Naive thymus-derived CD4-positive, alpha-beta T cell (primary cell): ENCODE data around the gene BTLA. TPM values are rescaled to one million over a fixed set of nuclear protein-coding genes. Genes with fewer than 3 reads are reported as not detected.
A peak's percentile ranks its signal among the peaks of the same experiment; 100 is the strongest.
"Not testable (repeated sequence)": the region's sequence is repeated elsewhere in the genome, so short reads cannot be mapped to it uniquely, and the experiment has no call there.

Experiments
- ATAC-seq: fragments of 150-1000 bp; cut with Tn5 transposase; 2 replicates; pipeline ENCODE4 v1.10.0; 2021; ENCODE audit warnings: mild to moderate bottlenecking, moderate library complexity
- CTCF ChIA-PET: fragments of 350-600 bp; sonication (Branson Sonifier 250); formaldehyde crosslinking; loops from one replicate; lab custom pipeline; 2021; ENCODE audit warnings: antibody characterized with exemption; lab: Charles Lee
- POLR2A ChIA-PET: fragments of 350-600 bp; sonication (Branson Sonifier 250); formaldehyde crosslinking; loops from one replicate; lab custom pipeline; 2021; ENCODE audit warnings: antibody characterized with exemption, inconsistent platforms; lab: Charles Lee
- DNase-seq, 9 donors: peaks; one replicate each; pipeline versions ENCODE4 v3.0.0 to v3.0.0-alpha.2; 2020 to 2022; ENCODE audit warnings: mixed read lengths in 1 of 9
- H3K27ac ChIP-seq: one replicate; pipeline ENCODE4 v1.7.0; 2013; ENCODE audit warnings: mild to moderate bottlenecking, low read depth, low read length, moderate library complexity
- H3K27me3 ChIP-seq, 2 donors: one replicate each; pipeline ENCODE4 v1.7.0; 2013; ENCODE audit warnings: low read length in 2 of 2, mild to moderate bottlenecking in 2 of 2, moderate library complexity in 2 of 2; ENCODE audit not compliant: control insufficient read depth in 2 of 2, insufficient read depth in 2 of 2
- H3K36me3 ChIP-seq, 3 experiments: 1 replicate in 2 of 3; 2 replicates in 1 of 3; pipeline ENCODE4 v1.7.0; 2013; ENCODE audit warnings: low read length in 3 of 3, mild to moderate bottlenecking in 3 of 3, moderate library complexity in 1 of 3; ENCODE audit not compliant: insufficient read depth in 3 of 3, control insufficient read depth in 2 of 3
- H3K4me1 ChIP-seq, 2 donors: one replicate each; pipeline ENCODE4 v1.7.0; 2013; ENCODE audit warnings: low read length in 2 of 2, mild to moderate bottlenecking in 2 of 2, moderate library complexity in 1 of 2; ENCODE audit not compliant: control insufficient read depth in 2 of 2, insufficient read depth in 2 of 2
- H3K4me3 ChIP-seq: 2 replicates; pipeline ENCODE4 v1.7.0; 2013; ENCODE audit warnings: mild to moderate bottlenecking, low read length
- H3K9me3 ChIP-seq, 3 experiments: 1 replicate in 2 of 3; 2 replicates in 1 of 3; pipeline ENCODE4 v1.7.0; 2013; ENCODE audit warnings: low read length in 3 of 3; ENCODE audit not compliant: control insufficient read depth in 2 of 3
- H3K27ac Mint-ChIP-seq, 9 donors: one replicate each; pipeline ENCODE4 v1.8.0; 2020 to 2022; ENCODE audit warnings: mixed read lengths in 9 of 9, mild to moderate bottlenecking in 8 of 9, moderate library complexity in 5 of 9, inconsistent platforms in 2 of 9
- H3K27me3 Mint-ChIP-seq, 5 donors: one replicate each; pipeline ENCODE4 v1.8.0; 2021 to 2022; ENCODE audit warnings: mixed read lengths in 5 of 5, mild to moderate bottlenecking in 1 of 5
- H3K36me3 Mint-ChIP-seq, 5 donors: one replicate each; pipeline ENCODE4 v1.8.0; 2020 to 2022; ENCODE audit warnings: mixed read lengths in 5 of 5, mild to moderate bottlenecking in 3 of 5, inconsistent platforms in 1 of 5
- H3K4me1 Mint-ChIP-seq, 7 donors: one replicate each; pipeline ENCODE4 v1.8.0; 2020 to 2022; ENCODE audit warnings: mixed read lengths in 7 of 7, mild to moderate bottlenecking in 3 of 7, inconsistent platforms in 1 of 7
- H3K4me3 Mint-ChIP-seq, 10 donors: one replicate each; pipeline ENCODE4 v1.8.0; 2020 to 2022; ENCODE audit warnings: mild to moderate bottlenecking in 10 of 10, mixed read lengths in 10 of 10, moderate library complexity in 6 of 10, inconsistent platforms in 2 of 10
- H3K9me3 Mint-ChIP-seq, 11 donors: one replicate each; pipeline ENCODE4 v1.8.0; 2020 to 2022; ENCODE audit warnings: mixed read lengths in 11 of 11, mild to moderate bottlenecking in 4 of 11, inconsistent platforms in 1 of 11, moderate library complexity in 1 of 11
- intact Hi-C, 2 donors: fragments of 100-400 bp; cut with micrococcal nuclease; formaldehyde crosslinking; loops; one replicate each; pipeline ENCODE4 v1.15.1; 2023
- polyA plus RNA-seq, 2 donors: library from polyadenylated mRNA; unstranded; fragments of 300-500 nt; fragmentation: Illumina TruSeq; gene quantifications; one replicate each; pipeline ENCODE4 v1.2.3, GENCODE V29; 2021
- total RNA-seq, 6 experiments: library from RNA in 5 of 6; stranded (reverse) in 5 of 6; gene quantifications; 1 replicate in 5 of 6; 2 replicates in 1 of 6; pipeline ENCODE4 v1.2.3 and lab custom pipeline; 2021 to 2026

The BTLA gene
- total and polyA plus RNA-seq, 7 experiments from 2014 or later = 13.3 to 29.5 (median 18.5) TPM

DNA sequence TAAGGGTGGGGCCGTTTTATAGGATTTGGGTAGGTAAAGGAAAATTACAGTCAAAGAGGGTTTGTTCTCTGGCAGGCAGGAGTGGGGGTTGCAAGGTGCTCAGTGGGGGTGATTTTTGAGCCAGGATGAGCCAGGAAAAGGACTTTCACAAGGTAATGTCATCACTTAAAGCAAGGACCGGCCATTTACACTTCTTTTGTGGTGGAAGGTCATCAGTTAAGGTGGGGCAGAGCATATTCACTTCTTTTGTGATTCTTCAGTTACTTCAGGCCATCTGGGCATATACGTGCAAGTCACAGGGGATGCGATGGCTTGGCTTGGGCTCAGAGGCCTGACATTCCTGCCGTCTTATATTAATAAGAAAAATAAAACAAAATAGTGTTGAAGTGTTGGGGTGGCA lies 80.7 kb downstream of the BTLA start:
- H3K9me3 Mint-ChIP-seq, H3K4me1 ChIP-seq, H3K9me3 ChIP-seq, ATAC-seq, H3K4me1 Mint-ChIP-seq, H3K36me3 Mint-ChIP-seq, POLR2A ChIA-PET, H3K4me3 ChIP-seq, CTCF ChIA-PET, H3K27me3 ChIP-seq, intact Hi-C loops, DNase-seq, H3K4me3 Mint-ChIP-seq, H3K27me3 Mint-ChIP-seq, H3K36me3 ChIP-seq, H3K27ac Mint-ChIP-seq, H3K27ac ChIP-seq: not testable (repeated sequence)

GRCh38 chr3:112417696-112418318 lies 81.5 kb downstream of the BTLA start:
- H3K4me1 Mint-ChIP-seq = peaks cover 4 to 8% (median 5%) of the 10 kb centered on the region in 7 donors
- DNase-seq (no peak), ATAC-seq (no peak)
- POLR2A ChIA-PET = no interaction called here
- peaks cover 0 to 3% (median 0%) of the 10 kb centered on the region in 5 donors for H3K27me3 Mint-ChIP-seq
- Histone ChIP-seq H3K4me1 (no peaks in the 10 kb centered on the region), H3K9me3 (no peaks in the 10 kb centered on the region), H3K4me3 (no peak overlapping the region), H3K27me3 (no peaks in the 10 kb centered on the region), H3K36me3 (no peaks in the 10 kb centered on the region), H3K27ac (no peak overlapping the region)
- H3K36me3 Mint-ChIP-seq = peaks cover 0 to 2% (median 0%) of the 10 kb centered on the region in 5 donors
- CTCF ChIA-PET = no interaction called here
- peaks cover 0 to 4% (median 0%) of the 10 kb centered on the region in 11 donors for H3K9me3 Mint-ChIP-seq
- intact Hi-C loops = no loop called here
- H3K27ac Mint-ChIP-seq = no peak overlapping the region
- peak overlapping the region in 1 of 10 donors; percentile 48 for H3K4me3 Mint-ChIP-seq

GRCh38 chr3:112416391-112417212 lies 82.7 kb downstream of the BTLA start:
- ATAC-seq (no peak), DNase-seq (no peak)
- Mint-ChIP-seq H3K9me3 (peaks cover 0 to 4% (median 0%) of the 10 kb centered on the region in 11 donors), H3K27ac (no peak overlapping the region), H3K4me1 (peaks cover 6 to 11% (median 10%) of the 10 kb centered on the region in 7 donors), H3K36me3 (peaks cover 0 to 5% (median 0%) of the 10 kb centered on the region in 5 donors), H3K27me3 (peaks cover 0 to 2% (median 0%) of the 10 kb centered on the region in 5 donors), H3K4me3 (no peak overlapping the region)
- ChIA-PET CTCF (no interaction called here), POLR2A (interaction anchor here (0.7 to 0.8 kb wide), 2 partner anchors 12 to 327 kb away, joined by 3 read pairs; no protein-coding TSS in a partner anchor)
- Histone ChIP-seq H3K36me3 (no peaks in the 10 kb centered on the region), H3K27me3 (no peaks in the 10 kb centered on the region), H3K9me3 (no peaks in the 10 kb centered on the region), H3K4me3 (no peak overlapping the region), H3K27ac (no peak overlapping the region), H3K4me1 (no peaks in the 10 kb centered on the region)
- intact Hi-C loops = no loop called here

DNA sequence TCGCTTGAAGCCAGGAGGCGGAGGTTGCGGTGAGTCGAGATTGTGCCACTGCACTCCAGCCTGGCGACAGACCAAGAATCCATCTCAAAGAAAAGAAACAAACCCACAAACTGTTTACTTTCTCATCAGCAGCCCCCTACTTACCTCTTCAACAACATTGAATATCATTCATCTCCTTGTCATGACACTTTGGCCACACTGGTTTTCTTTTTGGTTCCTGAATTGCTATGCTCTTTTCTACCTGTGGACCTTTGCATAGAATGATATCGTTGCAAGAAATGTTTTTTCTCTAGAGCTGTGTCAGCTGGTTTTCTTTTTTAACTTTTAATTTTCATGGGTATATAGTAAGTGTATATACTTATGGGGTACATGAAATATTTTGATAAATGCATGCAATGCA lies 83.9 kb downstream of the BTLA start:
- Mint-ChIP-seq H3K36me3 (peaks cover 0 to 5% (median 0%) of the 10 kb centered on the region in 5 donors), H3K9me3 (peaks cover 0 to 4% (median 0%) of the 10 kb centered on the region in 11 donors), H3K4me3 (no peak overlapping the region), H3K27me3 (peaks cover 0 to 2% (median 0%) of the 10 kb centered on the region in 5 donors), H3K27ac (no peak overlapping the region), H3K4me1 (peaks cover 6 to 15% (median 11%) of the 10 kb centered on the region in 7 donors)
- ChIA-PET POLR2A (no interaction called here), CTCF (no interaction called here)
- Histone ChIP-seq H3K4me1 (no peaks in the 10 kb centered on the region), H3K27me3 (no peaks in the 10 kb centered on the region), H3K4me3 (no peak overlapping the region), H3K27ac (no peak overlapping the region), H3K36me3 (no peaks in the 10 kb centered on the region), H3K9me3 (no peaks in the 10 kb centered on the region)
- DNase-seq (no peak), ATAC-seq (no peak)
- intact Hi-C loops = no loop called here

Other genes with a start within 250 kb of the BTLA start
- gene SLC9C1, start 205.3 kb downstream of the BTLA start, total RNA-seq = not detected
- under 1 TPM in 1 of 2 donors, not detected in 1; 0.08 TPM for gene SLC9C1, start 205.3 kb downstream of the BTLA start, polyA plus RNA-seq
- 1 to 10 TPM; 2.5 to 9.1 (median 2.9) TPM for gene CD200, start 166.3 kb downstream of the BTLA start, total RNA-seq
- 1 to 10 TPM; 2.5 to 3.0 TPM for gene CD200, start 166.3 kb downstream of the BTLA start, polyA plus RNA-seq
- 10 to 100 TPM; 35.1 to 65.8 (median 50.3) TPM for gene ATG3, start 62.5 kb upstream of the BTLA start, total RNA-seq
- 10 to 100 TPM; 70.9 to 75.8 TPM for gene ATG3, start 62.5 kb upstream of the BTLA start, polyA plus RNA-seq
- gene SLC35A5, start 62.6 kb upstream of the BTLA start, total RNA-seq = 10 to 100 TPM; 10.4 to 24.6 (median 20.8) TPM
- 10 to 100 TPM; 16.3 to 17.3 TPM for gene SLC35A5, start 62.6 kb upstream of the BTLA start, polyA plus RNA-seq
- under 1 TPM in 2 of 5 experiments, not detected in 3; 0.05 to 0.12 TPM for gene CCDC80, start 141.7 kb upstream of the BTLA start, total RNA-seq
- under 1 TPM in 1 of 2 donors, not detected in 1; 0.08 TPM for gene CCDC80, start 141.7 kb upstream of the BTLA start, polyA plus RNA-seq